PC-9 (cell line): ENCODE data around the gene CCDC194. TPM values are rescaled to one million over a fixed set of nuclear protein-coding genes. Genes with fewer than 3 reads are reported as not detected.
A peak's percentile ranks its signal among the peaks of the same experiment; 100 is the strongest.

Experiments used
- BruUV-seq: library from RNA; stranded (reverse); fragments of 400-500 nt; replicated peaks from 2 replicates; lab custom pipeline; 2021; lab: Mats Ljungman, UMichigan
- CTCF ChIA-PET: fragments of 300-600 bp; sonication (Branson Sonifier 250); formaldehyde crosslinking; loops from one replicate; lab custom pipeline; 2022; ENCODE audit warnings: antibody characterized with exemption; lab: Charles Lee
- POLR2A ChIA-PET: fragments of 300-600 bp; sonication (Branson Sonifier 250); formaldehyde crosslinking; loops from one replicate; lab custom pipeline; 2022; ENCODE audit warnings: antibody characterized with exemption; ENCODE audit not compliant: unreplicated experiment; lab: Charles Lee
- DNase-seq, 2 experiments: peaks; one replicate each; pipeline versions ENCODE4 v3.0.0 to v3.0.0-alpha.2; 2015 to 2022; ENCODE audit warnings: mixed read lengths in 1 of 2
- H2AFZ ChIP-seq: fragments of 200-600 bp; sonication (generic); 2 replicates; pipeline ENCODE4 v1.8.1; 2017; ENCODE audit warnings: antibody characterized with exemption
- H3F3A ChIP-seq: fragments of 200-600 bp; sonication (generic); 2 replicates; pipeline ENCODE4 v1.8.1; 2017; ENCODE audit warnings: antibody characterized with exemption, mild to moderate bottlenecking, low read depth; ENCODE audit not compliant: insufficient read depth
- H3K27ac ChIP-seq: fragments of 200-600 bp; sonication (generic); 2 replicates; pipeline ENCODE4 v1.6.1; 2016; ENCODE audit warnings: mixed run types
- H3K27me3 ChIP-seq: fragments of 200-600 bp; sonication (generic); 2 replicates; pipeline ENCODE4 v1.6.1; 2016; ENCODE audit warnings: low read depth, mixed run types; ENCODE audit not compliant: insufficient read depth
- H3K36me3 ChIP-seq: fragments of 200-600 bp; sonication (generic); 2 replicates; pipeline ENCODE4 v1.6.1; 2016; ENCODE audit warnings: low read depth, mixed run types
- H3K4me1 ChIP-seq: fragments of 200-600 bp; sonication (generic); replicated peaks from 2 replicates; pipeline ENCODE4 v1.6.1; 2016; ENCODE audit warnings: mixed run types; ENCODE audit not compliant: insufficient read depth
- H3K4me2 ChIP-seq: fragments of 200-600 bp; sonication (generic); 2 replicates; pipeline ENCODE4 v1.6.1; 2017; ENCODE audit warnings: mixed run types
- H3K4me3 ChIP-seq: fragments of 200-600 bp; sonication (generic); 2 replicates; pipeline ENCODE4 v1.6.1; 2016; ENCODE audit warnings: mixed run types
- H3K79me2 ChIP-seq: fragments of 200-600 bp; sonication (generic); 2 replicates; pipeline ENCODE4 v1.6.1; 2017; ENCODE audit warnings: low read depth, mixed run types
- H3K9me2 ChIP-seq: fragments of 200-600 bp; sonication (generic); 2 replicates; pipeline ENCODE4 v1.8.1; 2017; ENCODE audit warnings: mild to moderate bottlenecking; ENCODE audit not compliant: insufficient read depth
- H3K9me3 ChIP-seq: fragments of 200-600 bp; sonication (generic); 2 replicates; pipeline ENCODE4 v1.8.1; 2016; ENCODE audit warnings: low read depth; ENCODE audit not compliant: insufficient read depth
- H4K20me1 ChIP-seq: fragments of 200-600 bp; sonication (generic); 2 replicates; pipeline ENCODE4 v1.8.1; 2017; ENCODE audit not compliant: insufficient read depth
- CTCF ChIP-seq: fragments of 200-600 bp; sonication (generic); conservative IDR thresholded peaks from 2 replicates; pipeline ENCODE4 v1.6.1; 2017; ENCODE audit warnings: mixed run types, antibody characterized with exemption, mild to moderate bottlenecking, moderate library complexity
- EZH2 ChIP-seq: fragments of 200-600 bp; sonication (generic); IDR thresholded peaks from 2 replicates; pipeline ENCODE4 v1.8.0; 2017; ENCODE audit warnings: antibody characterized with exemption, low read depth
- intact Hi-C: fragments of 100-400 bp; cut with micrococcal nuclease; formaldehyde crosslinking; loops from one replicate; pipeline ENCODE4 v1.10.0; 2022; ENCODE audit not compliant: unreplicated experiment
- total RNA-seq: library from RNA; stranded (reverse); gene quantifications from 2 replicates; pipeline ENCODE4 v1.2.3, GENCODE V29; 2021

The CCDC194 gene
- total RNA-seq, 1 experiment from 2014 or later: not detected

- CTCF ChIA-PET: no interaction called here
- Histone ChIP-seq H3K36me3 (no peaks in the 10 kb centered on the region), H3K9me3 (no peaks in the 10 kb centered on the region), H3K9me2 (no peaks in the 10 kb centered on the region), H3K4me1 (peaks cover 10% of the 10 kb centered on the region), H2AFZ (no peak overlapping the region), H3K27ac (no peak overlapping the region), H3F3A (peaks cover 14% of the 10 kb centered on the region; the same call in 1 of the 2 replicates), H4K20me1 (no peaks in the 10 kb centered on the region), H3K27me3 (no peaks in the 10 kb centered on the region), H3K4me3 (no peak overlapping the region), H3K79me2 (no peaks in the 10 kb centered on the region), H3K4me2 (no peak overlapping the region)
- no peak for DNase-seq
- POLR2A ChIA-PET: no interaction called here
- TF ChIP-seq EZH2: no peak
- no peak for TF ChIP-seq CTCF
- intact Hi-C loops: no loop called here
- BruUV-seq: no TSS peak
These were observed 42.1 kb downstream of the CCDC194 start for GRCh38 chr19:17351815-17352435.

- Histone ChIP-seq H4K20me1 (no peaks in the 10 kb centered on the region), H2AFZ (peak overlapping the region; percentile 71; the same call in 1 of the 2 replicates)
These were observed 45.3 kb downstream of the CCDC194 start for GRCh38 chr19:17348700-17349099.

GRCh38 chr19:17347877-17348276 is 46.1 kb downstream of the CCDC194 start:
- Histone ChIP-seq H3K4me1 (peaks cover 10% of the 10 kb centered on the region), H3K4me2 (no peak overlapping the region), H3K9me2 (no peaks in the 10 kb centered on the region), H2AFZ (no peak overlapping the region), H3K4me3 (no peak overlapping the region), H3K27me3 (no peaks in the 10 kb centered on the region), H3K9me3 (no peaks in the 10 kb centered on the region), H3K27ac (no peak overlapping the region), H3K79me2 (no peaks in the 10 kb centered on the region), H4K20me1 (no peaks in the 10 kb centered on the region), H3F3A (peaks cover 33% of the 10 kb centered on the region; the same call in 1 of the 2 replicates), H3K36me3 (no peaks in the 10 kb centered on the region)
- POLR2A ChIA-PET: no interaction called here
- BruUV-seq: no TSS peak
- no peak for DNase-seq
- no peak for TF ChIP-seq EZH2
- no peak for TF ChIP-seq CTCF
- intact Hi-C loops: loop anchor here (1.0 to 5.0 kb wide), 2 partner anchors 33 to 509 kb away; partner anchors contain the start of gene RPL18A
- CTCF ChIA-PET: interaction anchor here (0.5 kb wide), 1 partner anchor 975 kb away, joined by 6 read pairs; the partner anchor contains the start of gene LSM4

More at GRCh38 chr19:17348700-17349099, 45.3 kb downstream of the CCDC194 start:
- H3K4me1 ChIP-seq: peaks cover 10% of the 10 kb centered on the region
- peak overlapping the region; percentile 24; the same call in 1 of the 2 replicates for H3K4me3 ChIP-seq
- ChIA-PET CTCF (interaction anchor here (0.6 to 0.7 kb wide), 3 partner anchors 50 to 418 kb away, joined by 3 to 5 read pairs (median 3); no protein-coding TSS in a partner anchor), POLR2A (interaction anchor here (0.5 to 0.6 kb wide), 2 partner anchors 27 to 80 kb away, joined by 3 to 5 read pairs; no protein-coding TSS in a partner anchor)
- H3K27ac ChIP-seq: no peak overlapping the region
- no TSS peak for BruUV-seq
- no peaks in the 10 kb centered on the region for H3K36me3 ChIP-seq
- intact Hi-C loops: loop anchor here (1.0 to 5.0 kb wide), 2 partner anchors 33 to 509 kb away; partner anchors contain the start of gene RPL18A
- peak overlapping the region; percentile 64 for H3K4me2 ChIP-seq
- H3K79me2 ChIP-seq: no peaks in the 10 kb centered on the region
- H3K9me3 ChIP-seq: no peaks in the 10 kb centered on the region
- H3F3A ChIP-seq: peaks cover 33% of the 10 kb centered on the region; the same call in 1 of the 2 replicates
- TF ChIP-seq EZH2: no peak
- TF ChIP-seq CTCF: no peak
- no peaks in the 10 kb centered on the region for H3K27me3 ChIP-seq
- no peaks in the 10 kb centered on the region for H3K9me2 ChIP-seq
- DNase-seq: peak; percentile 61
